Smooth muscle cell (in vitro differentiated cells): ENCODE measurements around the gene SAP30. TPM values are rescaled to one million over a fixed set of nuclear protein-coding genes. Genes with fewer than 3 reads are reported as not detected.

Experiments used
- DNase-seq: peaks from one replicate; lab custom pipeline; 2025; ENCODE audit not compliant: unreplicated experiment; lab: John Stamatoyannopoulos, UW
- H2AFZ ChIP-seq: fragments of 200-600 bp; sonication (generic); 2 replicates; pipeline ENCODE4 v1.6.0; 2016; ENCODE audit warnings: antibody characterized with exemption, low read depth, mild to moderate bottlenecking
- H3F3A ChIP-seq: fragments of 200-600 bp; sonication (generic); 2 replicates; pipeline ENCODE4 v1.6.0; 2017; ENCODE audit warnings: antibody characterized with exemption, low read depth
- H3K27ac ChIP-seq: fragments of 200-600 bp; sonication (generic); 2 replicates; pipeline ENCODE4 v1.5.1; 2016; ENCODE audit warnings: low read depth, mild to moderate bottlenecking
- H3K27me3 ChIP-seq: fragments of 200-600 bp; sonication (generic); 2 replicates; pipeline ENCODE4 v1.6.1; 2016; ENCODE audit warnings: low read depth, mild to moderate bottlenecking
- H3K36me3 ChIP-seq: fragments of 200-600 bp; sonication (generic); 2 replicates; pipeline ENCODE4 v1.5.1; 2016; ENCODE audit warnings: low read depth
- H3K4me1 ChIP-seq: fragments of 200-600 bp; sonication (generic); 2 replicates; pipeline ENCODE4 v1.5.1; 2016; ENCODE audit warnings: low read depth
- H3K4me2 ChIP-seq: fragments of 200-600 bp; sonication (generic); 2 replicates; pipeline ENCODE4 v1.6.0; 2016; ENCODE audit warnings: mild to moderate bottlenecking
- H3K4me3 ChIP-seq: fragments of 200-600 bp; sonication (generic); 2 replicates; pipeline ENCODE4 v1.5.1; 2016; ENCODE audit warnings: mild to moderate bottlenecking
- H3K79me2 ChIP-seq: fragments of 200-600 bp; sonication (generic); 2 replicates; pipeline ENCODE4 v1.6.0; 2016; ENCODE audit warnings: low read depth, mild to moderate bottlenecking
- H3K9ac ChIP-seq: fragments of 200-600 bp; sonication (generic); 2 replicates; pipeline ENCODE4 v1.6.0; 2016; ENCODE audit warnings: low read depth
- H3K9me3 ChIP-seq: fragments of 200-600 bp; sonication (generic); replicated peaks from 2 replicates; pipeline ENCODE4 v1.5.1; 2016; ENCODE audit warnings: low read depth
- H4K20me1 ChIP-seq: fragments of 200-600 bp; sonication (generic); 2 replicates; pipeline ENCODE4 v1.6.0; 2016; ENCODE audit warnings: low read depth
- WGBS: methylation state at CpG from one replicate; pipeline ENCODE4 v1.1.7; 2016; ENCODE audit warnings: low lambda C conversion rate; 5-methylcytosine and 5-hydroxymethylcytosine counted together
- polyA plus RNA-seq: library from polyadenylated mRNA; unstranded; fragments of >200 nt; fragmentation: Nextera tagmentation; extraction: Ambion mirVana; gene quantifications from 2 replicates; pipeline ENCODE4 v1.2.1, GENCODE V29; 2016
- total RNA-seq: library from RNA; depleted of rRNA; stranded (reverse); fragments of >200 nt; gene quantifications from 2 replicates; pipeline ENCODE4 v1.2.3, GENCODE V29; 2014
- TF ChIP-seq, protein P1 (sequence below): fragments of 200-600 bp; sonication (generic); IDR thresholded peaks from 2 replicates; pipeline ENCODE4 v1.5.1; 2017; ENCODE audit warnings: borderline replicate concordance, mild to moderate bottlenecking, antibody characterized with exemption; ENCODE audit not compliant: insufficient read depth, poor library complexity, severe bottlenecking

Gene SAP30
- total and polyA plus RNA-seq, 2 experiments from 2014 or later: 18.6 to 35.2 TPM

DNA sequence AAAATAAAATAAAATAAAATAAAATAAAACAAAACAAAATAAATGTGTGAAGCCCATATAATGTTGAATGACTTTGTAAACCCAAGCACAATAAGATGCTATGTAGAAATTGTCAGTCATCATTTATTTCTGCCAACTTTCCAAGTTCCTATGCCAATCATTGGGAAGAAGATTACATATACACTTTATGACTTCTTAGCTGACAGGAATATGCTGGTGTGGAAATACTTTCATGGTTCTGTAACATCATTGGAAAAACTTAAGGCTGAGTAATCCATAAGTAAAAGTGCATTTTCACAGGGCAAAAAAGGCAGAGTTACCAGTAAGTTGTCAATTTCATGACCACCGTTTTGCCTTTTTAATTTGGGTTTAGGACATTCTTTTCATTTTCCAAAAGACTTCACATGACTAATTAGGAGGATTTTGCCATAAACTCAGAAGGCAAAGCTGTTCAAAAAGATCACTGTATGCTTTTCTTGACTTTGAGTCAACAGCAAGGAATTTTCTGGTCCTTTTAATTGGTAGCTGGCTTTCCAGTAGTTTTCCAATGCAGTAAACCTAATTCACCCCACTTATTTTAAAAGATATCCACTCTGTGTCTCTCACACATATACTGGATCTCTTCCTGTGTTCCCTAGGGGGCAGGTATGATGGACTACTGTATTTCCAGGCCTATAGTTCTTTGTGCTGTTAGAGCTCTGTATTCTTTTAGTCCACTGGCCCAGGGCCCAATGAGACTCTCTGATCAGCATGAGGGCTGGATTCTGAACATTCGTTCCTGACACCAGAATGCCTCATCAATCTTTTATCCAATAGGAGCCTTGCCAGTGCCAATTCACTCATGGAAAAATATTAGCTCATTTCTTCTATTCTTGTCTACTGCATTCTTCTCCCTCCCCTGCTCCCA lies 54.4 kb downstream of the SAP30 start:
- DNase-seq: no peak
- no peak overlapping the region for H2AFZ ChIP-seq

DNA sequence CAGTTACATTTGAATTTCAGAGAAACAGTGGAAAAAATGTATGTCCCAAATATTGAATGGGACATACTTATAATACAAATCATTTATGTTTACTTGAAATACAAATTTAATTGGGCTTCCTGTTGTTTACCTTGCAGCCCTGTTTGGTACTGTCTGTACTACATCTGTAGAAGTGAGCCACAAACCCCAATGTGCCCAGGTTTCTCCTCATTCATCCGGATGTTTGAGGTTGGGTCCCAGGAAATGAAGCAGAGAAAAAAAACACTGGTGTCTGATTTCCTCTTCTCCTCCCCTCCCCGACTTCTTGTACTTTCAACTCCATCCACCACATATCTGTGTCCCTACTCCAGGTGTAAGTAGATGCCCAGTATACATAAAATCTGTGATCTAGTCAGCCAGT lies 55.3 kb downstream of the SAP30 start:
- H3K9me3 ChIP-seq: no peaks in the 10 kb centered on the region
- H2AFZ ChIP-seq: no peak overlapping the region
- no peak overlapping the region for H3K9ac ChIP-seq
- H3K36me3 ChIP-seq: no peaks in the 10 kb centered on the region
- no peak for DNase-seq
- H3K4me2 ChIP-seq: no peak overlapping the region
- no peaks in the 10 kb centered on the region for H4K20me1 ChIP-seq
- TF ChIP-seq, protein P1, sequence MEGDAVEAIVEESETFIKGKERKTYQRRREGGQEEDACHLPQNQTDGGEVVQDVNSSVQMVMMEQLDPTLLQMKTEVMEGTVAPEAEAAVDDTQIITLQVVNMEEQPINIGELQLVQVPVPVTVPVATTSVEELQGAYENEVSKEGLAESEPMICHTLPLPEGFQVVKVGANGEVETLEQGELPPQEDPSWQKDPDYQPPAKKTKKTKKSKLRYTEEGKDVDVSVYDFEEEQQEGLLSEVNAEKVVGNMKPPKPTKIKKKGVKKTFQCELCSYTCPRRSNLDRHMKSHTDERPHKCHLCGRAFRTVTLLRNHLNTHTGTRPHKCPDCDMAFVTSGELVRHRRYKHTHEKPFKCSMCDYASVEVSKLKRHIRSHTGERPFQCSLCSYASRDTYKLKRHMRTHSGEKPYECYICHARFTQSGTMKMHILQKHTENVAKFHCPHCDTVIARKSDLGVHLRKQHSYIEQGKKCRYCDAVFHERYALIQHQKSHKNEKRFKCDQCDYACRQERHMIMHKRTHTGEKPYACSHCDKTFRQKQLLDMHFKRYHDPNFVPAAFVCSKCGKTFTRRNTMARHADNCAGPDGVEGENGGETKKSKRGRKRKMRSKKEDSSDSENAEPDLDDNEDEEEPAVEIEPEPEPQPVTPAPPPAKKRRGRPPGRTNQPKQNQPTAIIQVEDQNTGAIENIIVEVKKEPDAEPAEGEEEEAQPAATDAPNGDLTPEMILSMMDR: no peak
- H3K4me3 ChIP-seq: no peak overlapping the region
- H3K27me3 ChIP-seq: no peaks in the 10 kb centered on the region
- WGBS: 97% methylated on average over 2 of the region's 2 CpGs
- H3F3A ChIP-seq: peaks cover 10% of the 10 kb centered on the region
- H3K79me2 ChIP-seq: no peaks in the 10 kb centered on the region
- no peak overlapping the region for H3K27ac ChIP-seq
- no peaks in the 10 kb centered on the region for H3K4me1 ChIP-seq

More for the DNA sequence above, 54.4 kb downstream of the SAP30 start:
- WGBS: 36% methylated on average over 2 of the region's 2 CpGs
- H4K20me1 ChIP-seq: no peaks in the 10 kb centered on the region
- H3K27me3 ChIP-seq: no peaks in the 10 kb centered on the region
- peak overlapping the region; percentile 8 for H3K9ac ChIP-seq
- peak overlapping the region; percentile 76 for H3K4me2 ChIP-seq
- H3K27ac ChIP-seq: peak overlapping the region; percentile 50
- H3K36me3 ChIP-seq: no peaks in the 10 kb centered on the region
- H3K4me3 ChIP-seq: no peak overlapping the region
- no peaks in the 10 kb centered on the region for H3K79me2 ChIP-seq
- H3K9me3 ChIP-seq: no peaks in the 10 kb centered on the region
- peaks cover 12% of the 10 kb centered on the region for H3F3A ChIP-seq
- no peaks in the 10 kb centered on the region for H3K4me1 ChIP-seq
- TF ChIP-seq, protein P1: no peak

Other genes with a start within 250 kb of the SAP30 start
- 22.0 and 33.4 TPM in 2 replicates for gene GALNT7, start 202.1 kb upstream of the SAP30 start, total RNA-seq
- 8.1 and 9.0 TPM in 2 replicates for gene GALNT7, start 202.1 kb upstream of the SAP30 start, polyA plus RNA-seq
- gene HMGB2, start 36.6 kb upstream of the SAP30 start, total RNA-seq: 22.6 and 27.4 TPM in 2 replicates
- 50.1 and 54.9 TPM in 2 replicates for gene HMGB2, start 36.6 kb upstream of the SAP30 start, polyA plus RNA-seq
- gene SCRG1, start 28.2 kb downstream of the SAP30 start, total RNA-seq: 3.1 and 5.2 TPM in 2 replicates
- 8.9 and 18.5 TPM in 2 replicates for gene SCRG1, start 28.2 kb downstream of the SAP30 start, polyA plus RNA-seq
- 243 and 265 TPM in 2 replicates for gene HAND2, start 159.3 kb downstream of the SAP30 start, total RNA-seq
- gene HAND2, start 159.3 kb downstream of the SAP30 start, polyA plus RNA-seq: 287 and 324 TPM in 2 replicates